ENCODE data around the gene GCSAM.

GCSAM gene

DNA sequence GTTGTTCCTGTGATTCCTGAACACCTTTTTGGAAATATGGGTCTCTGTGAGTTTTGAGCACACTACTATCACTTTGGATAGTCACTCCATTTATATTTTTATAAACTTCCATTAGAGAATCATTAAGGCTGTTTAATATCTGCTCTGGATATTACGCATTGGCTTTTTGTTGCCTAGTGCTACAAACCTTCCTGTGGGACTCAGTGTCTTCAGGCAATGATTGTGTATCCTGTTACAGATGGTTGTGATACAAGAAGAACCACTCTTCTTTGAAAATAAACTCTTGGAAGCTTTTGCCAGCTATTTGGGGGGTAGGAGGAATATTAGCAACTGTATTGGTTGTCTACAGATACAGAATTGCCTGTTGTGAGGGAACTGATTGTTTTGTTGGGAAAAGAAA, 15.6 kb downstream of the GCSAM start:
- H3K4me3 ChIP-seq (ENCODE audit: low read depth, low read length) = peak overlapping the region; percentile 27; the same call in 1 of the 2 replicates
- TF ChIP-seq CTCF (IDR thresholded peaks at IDR 0.05; ENCODE audit: low read depth, low read length, missing control alignments) = no peak
- no peak for DNase-seq (ENCODE audit: low read depth)

- no peak for TF ChIP-seq CTCF (IDR thresholded peaks at IDR 0.05; ENCODE audit: low read depth, low read length, missing control alignments)
Measured at GRCh38 chr3:112116748-112117186, 16.3 kb downstream of the GCSAM start.

DNA sequence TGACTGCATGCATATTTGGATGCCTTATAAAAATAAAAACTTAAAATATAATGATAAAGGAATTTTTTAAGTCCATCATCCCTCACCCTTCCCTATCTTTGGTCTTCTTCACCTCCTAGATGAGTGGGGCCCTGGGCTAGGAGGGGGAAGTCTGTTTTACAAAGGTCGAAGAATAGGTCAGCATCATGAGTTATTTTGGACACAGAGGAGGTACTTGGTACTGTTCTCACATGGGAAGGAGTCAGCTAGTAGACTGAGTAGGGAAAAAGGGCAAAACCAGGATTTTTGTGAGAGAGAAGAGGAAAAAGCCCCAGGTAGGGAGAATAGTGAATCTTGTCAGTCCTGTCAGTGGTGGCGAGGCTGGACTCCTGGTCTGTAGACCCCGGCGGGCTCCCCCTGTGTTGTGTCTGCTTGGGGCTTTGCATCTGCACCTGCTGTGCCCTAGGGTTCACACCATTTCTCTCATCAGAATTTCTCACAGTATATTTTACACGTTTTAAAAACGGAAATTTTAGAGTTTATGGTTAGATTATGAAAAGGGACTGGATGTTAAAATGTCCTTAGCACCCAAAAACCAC, 17.2 kb downstream of the GCSAM start:
- DNase-seq (ENCODE audit: low read depth) = no peak
- TF ChIP-seq CTCF (IDR thresholded peaks at IDR 0.05; ENCODE audit: low read depth, low read length, missing control alignments) = no peak
- peak overlapping the region; percentile 9; the same call in 1 of the 2 replicates for H3K4me3 ChIP-seq (ENCODE audit: low read depth, low read length)

More at GRCh38 chr3:112116748-112117186, 16.3 kb downstream of the GCSAM start:
- peak overlapping the region; percentile 27 for H3K4me3 ChIP-seq (ENCODE audit: low read depth, low read length)
- DNase-seq (ENCODE audit: low read depth) = no peak

GRCh38 chr3:112115161-112115739, 17.8 kb downstream of the GCSAM start:
- peak; percentile 68 for DNase-seq (ENCODE audit: low read depth)
- H3K4me3 ChIP-seq (ENCODE audit: low read depth, low read length) = no peak overlapping the region; the same call in 1 of the 2 replicates
- TF ChIP-seq CTCF (IDR thresholded peaks at IDR 0.05; ENCODE audit: low read depth, low read length, missing control alignments) = no peak

DNA sequence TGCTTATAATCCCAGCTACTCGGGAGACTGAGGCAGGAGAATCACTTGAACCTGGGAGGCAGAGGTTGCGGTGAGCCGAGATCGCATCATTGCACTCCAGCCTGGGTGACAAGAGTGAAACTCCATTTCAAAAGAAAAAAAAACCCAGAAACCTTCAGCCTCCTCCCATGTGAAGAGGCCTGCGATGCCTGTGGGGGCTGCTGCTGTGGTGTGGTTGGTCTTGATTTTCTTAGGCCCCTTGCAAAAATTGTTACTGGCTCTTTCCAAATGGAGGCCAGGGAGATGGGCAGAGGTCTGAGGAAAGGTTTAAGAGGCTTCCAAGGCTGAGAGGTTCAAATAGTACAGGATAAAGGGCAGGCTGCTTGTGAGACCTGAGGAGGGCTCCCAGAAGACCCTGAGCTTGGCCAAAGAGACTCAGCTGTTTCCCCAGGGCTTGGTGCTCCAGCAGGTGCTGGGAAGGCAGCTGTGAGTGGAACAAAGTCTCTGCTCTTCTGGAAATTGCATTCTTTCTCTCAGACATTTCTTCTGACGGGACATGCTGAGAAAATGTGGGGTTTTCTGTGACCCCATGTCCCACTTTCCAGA, 18.4 kb downstream of the GCSAM start:
- 0 out of 2 replicates have a peak overlapping the region, but pooled peaks have one; percentile 1 for H3K4me3 ChIP-seq (ENCODE audit: low read depth, low read length)
- DNase-seq (ENCODE audit: low read depth) = no peak
- no peak for TF ChIP-seq CTCF (IDR thresholded peaks at IDR 0.05; ENCODE audit: low read depth, low read length, missing control alignments)

GRCh38 chr3:112111785-112112402, 21.2 kb downstream of the GCSAM start:
- peak; percentile 88 for TF ChIP-seq CTCF (IDR thresholded peaks at IDR 0.05; ENCODE audit: low read depth, low read length, missing control alignments)
- no peak overlapping the region for H3K4me3 ChIP-seq (ENCODE audit: low read depth, low read length)
- peak; percentile 82 for DNase-seq (ENCODE audit: low read depth)

All from GM12864 (cell line).